CD8-positive, alpha-beta memory T cell (primary cell): Measurements from ENCODE around the gene RNF14. TPM values are rescaled to one million over a fixed set of nuclear protein-coding genes. Genes with fewer than 3 reads are reported as not detected.
"Not testable (repeated sequence)": the region's sequence is repeated elsewhere in the genome, so short reads cannot be mapped to it uniquely, and the experiment has no call there.

Experiments used
- CTCF ChIA-PET: fragments of 350-600 bp; sonication (Branson Sonifier 250); formaldehyde crosslinking; loops from one replicate; lab custom pipeline; 2021; ENCODE audit warnings: antibody characterized with exemption; lab: Charles Lee
- POLR2A ChIA-PET: fragments of 350-600 bp; sonication (Branson Sonifier 250); formaldehyde crosslinking; loops from one replicate; lab custom pipeline; 2021; ENCODE audit warnings: antibody characterized with exemption; lab: Charles Lee
- DNase-seq, 5 donors: peaks; one replicate each; pipeline versions ENCODE4 v3.0.0 to v3.0.0-alpha.2; 2020 to 2022; ENCODE audit warnings: mixed read lengths in 1 of 5
- H3K27ac ChIP-seq: one replicate; pipeline ENCODE4 v1.7.0; 2013; ENCODE audit warnings: low read depth, mild to moderate bottlenecking, low read length, moderate library complexity
- H3K27me3 ChIP-seq: 2 replicates; pipeline ENCODE4 v1.7.0; 2013; ENCODE audit warnings: low read length, mild to moderate bottlenecking; ENCODE audit not compliant: insufficient read depth, poor library complexity, severe bottlenecking
- H3K36me3 ChIP-seq: 2 replicates; pipeline ENCODE4 v1.7.0; 2013; ENCODE audit warnings: mild to moderate bottlenecking, low read length, moderate library complexity; ENCODE audit not compliant: insufficient read depth
- H3K4me1 ChIP-seq: 2 replicates; pipeline ENCODE4 v1.7.0; 2013; ENCODE audit warnings: mild to moderate bottlenecking, low read length, moderate library complexity; ENCODE audit not compliant: insufficient read depth
- H3K4me3 ChIP-seq: 2 replicates; pipeline ENCODE4 v1.7.0; 2013; ENCODE audit warnings: mild to moderate bottlenecking, low read length
- H3K9me3 ChIP-seq: 2 replicates; pipeline ENCODE4 v1.7.0; 2013; ENCODE audit warnings: mild to moderate bottlenecking, low read length
- H3K27ac Mint-ChIP-seq, 8 donors: one replicate each; pipeline ENCODE4 v1.8.0; 2020 to 2021; ENCODE audit warnings: mixed read lengths in 8 of 8, mild to moderate bottlenecking in 6 of 8, inconsistent platforms in 3 of 8, moderate library complexity in 3 of 8
- H3K27me3 Mint-ChIP-seq, 2 donors: one replicate each; pipeline ENCODE4 v1.8.0; 2020 to 2021; ENCODE audit warnings: mixed read lengths in 2 of 2, mild to moderate bottlenecking in 1 of 2, moderate library complexity in 1 of 2
- H3K36me3 Mint-ChIP-seq, 3 donors: one replicate each; pipeline ENCODE4 v1.8.0; 2020 to 2021; ENCODE audit warnings: mixed read lengths in 3 of 3, inconsistent platforms in 1 of 3, mild to moderate bottlenecking in 1 of 3
- H3K4me1 Mint-ChIP-seq, 3 donors: one replicate each; pipeline ENCODE4 v1.8.0; 2020 to 2021; ENCODE audit warnings: mixed read lengths in 3 of 3, inconsistent platforms in 1 of 3, mild to moderate bottlenecking in 1 of 3
- H3K4me3 Mint-ChIP-seq, 7 donors: one replicate each; pipeline ENCODE4 v1.8.0; 2020 to 2021; ENCODE audit warnings: mixed read lengths in 7 of 7, mild to moderate bottlenecking in 6 of 7, moderate library complexity in 4 of 7, inconsistent platforms in 2 of 7
- H3K9me3 Mint-ChIP-seq, 5 donors: one replicate each; pipeline ENCODE4 v1.8.0; 2020 to 2022; ENCODE audit warnings: mixed read lengths in 5 of 5, mild to moderate bottlenecking in 3 of 5, moderate library complexity in 2 of 5, inconsistent platforms in 1 of 5
- polyA plus RNA-seq: library from polyadenylated mRNA; unstranded; fragments of 300-500 nt; fragmentation: Illumina TruSeq; gene quantifications from one replicate; pipeline ENCODE4 v1.2.3, GENCODE V29; 2021
- total RNA-seq, 2 experiments: library from RNA; stranded (reverse); gene quantifications; one replicate each; pipeline ENCODE4 v1.2.3, GENCODE V29; 2021

RNF14 gene
- 10 to 100 TPM; 46.2 to 49.6 TPM for total RNA-seq
- polyA plus RNA-seq, result 43.7 TPM

DNA sequence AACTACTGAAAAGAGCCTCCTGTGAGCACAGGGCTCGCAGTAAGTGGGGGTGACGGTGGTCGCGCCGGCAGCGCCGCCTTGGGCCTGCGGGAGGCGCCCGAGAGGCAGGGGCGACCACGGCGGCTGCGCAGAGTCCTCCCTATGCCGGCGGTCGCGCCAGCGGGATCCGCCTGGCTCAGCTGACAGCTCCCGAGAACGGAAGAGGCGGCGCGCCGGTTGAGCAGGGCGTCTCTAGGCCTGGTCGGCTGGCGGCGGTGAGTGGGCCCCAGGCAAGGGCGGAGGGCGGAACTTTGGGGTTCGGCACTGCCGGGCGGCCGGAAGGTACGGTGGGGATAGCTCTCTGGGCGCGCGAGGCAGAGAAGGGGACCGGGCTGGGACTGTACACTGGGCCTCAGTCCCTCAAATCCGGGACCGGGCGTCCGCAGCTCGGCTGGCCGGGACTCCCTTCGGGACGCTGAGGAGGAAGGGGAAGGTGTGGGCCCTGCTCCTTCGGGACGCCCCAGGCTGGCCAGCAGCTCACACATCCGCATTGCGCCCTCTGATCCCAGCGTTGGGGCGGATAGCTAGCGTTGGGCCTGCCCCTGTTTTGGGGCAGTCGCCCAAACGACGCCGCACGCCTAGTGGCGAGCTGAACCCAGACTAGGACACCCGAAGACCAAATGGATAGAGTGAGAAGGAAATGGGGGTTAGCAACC lies at the start of gene RNF14:
Gene RNF14, plus strand, starts transcription at position 192 of the 695 bp plus-strand sequence. CDS start 4,484 bp downstream, outside the sequence.
- Mint-ChIP-seq H3K4me1 (peaks cover 24 to 44% (median 40%) of the 10 kb centered on the region in 3 donors), H3K9me3 (no peaks in the 10 kb centered on the region), H3K36me3 (peaks cover 0 to 23% (median 5%) of the 10 kb centered on the region in 3 donors), H3K27ac (peak within 1 kb of the TSS; percentile 96 to 99 (median 98)), H3K4me3 (peak within 1 kb of the TSS; percentile 87 to 97 (median 95)), H3K27me3 (no peaks in the 10 kb centered on the region)
- H3K27ac ChIP-seq, result peak within 1 kb of the TSS; percentile 74
- CTCF ChIA-PET, result interaction anchor here (0.7 to 6.2 kb wide), 53 partner anchors 9 to 744 kb away, joined by 3 to 76 read pairs (median 4); partner anchors contain the start of genes DELE1, DIAPH1, GNPDA1 and PCDH12
- H3K9me3 ChIP-seq, result no peaks in the 10 kb centered on the region
- H3K36me3 ChIP-seq, result peaks cover 4% of the 10 kb centered on the region
- H3K4me1 ChIP-seq, result peaks cover 17% of the 10 kb centered on the region
- H3K4me3 ChIP-seq, result peak within 1 kb of the TSS; percentile 69
- no peaks in the 10 kb centered on the region for H3K27me3 ChIP-seq
- DNase-seq, result peak; percentile 91 to 96 (median 94)
- POLR2A ChIA-PET, result interaction anchor here (0.7 to 2.0 kb wide), 21 partner anchors 9 to 1465 kb away, joined by 3 to 27 read pairs (median 4); partner anchors contain the start of genes DELE1, FCHSD1, GNPDA1 and NDFIP1

DNA sequence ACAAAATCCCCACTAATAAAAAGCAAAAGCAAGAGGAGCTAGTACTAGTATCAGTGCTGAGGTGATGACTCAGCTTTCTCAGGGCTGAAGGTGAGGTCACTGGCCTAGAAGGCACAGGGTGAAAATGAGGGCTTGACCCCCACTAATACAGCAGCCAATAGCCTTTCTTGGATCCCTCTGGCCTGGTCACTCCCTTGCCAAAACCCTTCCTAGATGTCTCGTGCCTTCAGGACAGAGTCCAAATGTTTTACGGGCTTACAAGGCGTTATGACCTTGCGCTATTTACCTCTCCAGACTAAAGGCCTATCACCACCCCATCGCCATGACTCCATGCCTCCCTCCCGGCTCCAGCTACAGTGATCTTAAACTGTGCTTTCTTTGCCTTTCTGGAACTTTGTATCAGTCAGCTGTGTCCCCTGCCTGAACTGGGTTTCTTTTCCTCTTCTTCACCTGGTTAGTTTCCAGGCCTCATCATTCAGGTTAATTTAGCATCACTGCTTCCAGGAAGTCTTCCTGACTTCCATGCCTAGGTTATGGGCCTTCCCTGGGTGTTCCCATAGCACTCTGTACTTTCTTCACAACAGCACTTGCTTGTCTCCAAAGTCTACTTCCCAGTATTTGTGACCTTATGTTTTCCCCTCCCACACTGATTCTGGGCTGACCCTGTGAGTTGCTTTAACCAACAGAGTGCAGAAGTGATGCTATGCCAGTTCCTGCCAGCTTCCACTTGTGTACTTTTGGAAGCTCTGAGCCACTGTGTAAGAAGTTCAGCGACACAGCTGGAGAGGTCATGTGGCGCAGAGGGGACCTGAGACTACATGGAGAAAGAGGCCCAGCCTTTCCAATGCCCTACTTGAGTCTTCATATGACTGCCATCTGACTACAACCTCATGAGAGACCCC lies 49.4 kb upstream of the RNF14 start:
- Mint-ChIP-seq H3K9me3 (no peaks in the 10 kb centered on the region), H3K4me3 (peak overlapping the region in 1 of 7 donors; percentile 35), H3K27ac (no peak overlapping the region), H3K36me3 (peaks cover 0 to 8% (median 0%) of the 10 kb centered on the region in 3 donors), H3K27me3 (peaks cover 11 to 35% of the 10 kb centered on the region in 2 donors), H3K4me1 (peaks cover 12 to 26% (median 14%) of the 10 kb centered on the region in 3 donors)
- H3K36me3 ChIP-seq, result no peaks in the 10 kb centered on the region
- H3K27me3 ChIP-seq, result peaks cover 1% of the 10 kb centered on the region
- CTCF ChIA-PET, result interaction anchor here (0.8 to 1.0 kb wide), 2 partner anchors 34 to 41 kb away, joined by 3 read pairs; no protein-coding TSS in a partner anchor
- no peaks in the 10 kb centered on the region for H3K9me3 ChIP-seq
- POLR2A ChIA-PET, result no interaction called here
- peaks cover 14% of the 10 kb centered on the region for H3K4me1 ChIP-seq
- no peak overlapping the region for H3K4me3 ChIP-seq
- H3K27ac ChIP-seq, result no peak overlapping the region
- no peak for DNase-seq

- H3K36me3 Mint-ChIP-seq, result peaks cover 0 to 14% (median 4%) of the 10 kb centered on the region in 3 donors
- Histone ChIP-seq H3K9me3 (no peaks in the 10 kb centered on the region), H3K4me3 (no peak overlapping the region), H3K27ac (no peak overlapping the region), H3K4me1 (peaks cover 15% of the 10 kb centered on the region), H3K36me3 (no peaks in the 10 kb centered on the region), H3K27me3 (no peaks in the 10 kb centered on the region)
- H3K4me3 Mint-ChIP-seq, result peak overlapping the region in 1 of 7 donors; percentile 86
- H3K27me3 Mint-ChIP-seq, result peaks cover 4 to 22% of the 10 kb centered on the region in 2 donors
- no peaks in the 10 kb centered on the region for H3K9me3 Mint-ChIP-seq
- DNase-seq, result no peak
- ChIA-PET CTCF (no interaction called here), POLR2A (no interaction called here)
- H3K4me1 Mint-ChIP-seq, result peaks cover 13 to 27% (median 23%) of the 10 kb centered on the region in 3 donors
- peak overlapping the region in 2 of 8 donors; percentile 27 to 50 for H3K27ac Mint-ChIP-seq
Measured at GRCh38 chr5:141920771-141921170, 48.1 kb upstream of the RNF14 start.

DNA sequence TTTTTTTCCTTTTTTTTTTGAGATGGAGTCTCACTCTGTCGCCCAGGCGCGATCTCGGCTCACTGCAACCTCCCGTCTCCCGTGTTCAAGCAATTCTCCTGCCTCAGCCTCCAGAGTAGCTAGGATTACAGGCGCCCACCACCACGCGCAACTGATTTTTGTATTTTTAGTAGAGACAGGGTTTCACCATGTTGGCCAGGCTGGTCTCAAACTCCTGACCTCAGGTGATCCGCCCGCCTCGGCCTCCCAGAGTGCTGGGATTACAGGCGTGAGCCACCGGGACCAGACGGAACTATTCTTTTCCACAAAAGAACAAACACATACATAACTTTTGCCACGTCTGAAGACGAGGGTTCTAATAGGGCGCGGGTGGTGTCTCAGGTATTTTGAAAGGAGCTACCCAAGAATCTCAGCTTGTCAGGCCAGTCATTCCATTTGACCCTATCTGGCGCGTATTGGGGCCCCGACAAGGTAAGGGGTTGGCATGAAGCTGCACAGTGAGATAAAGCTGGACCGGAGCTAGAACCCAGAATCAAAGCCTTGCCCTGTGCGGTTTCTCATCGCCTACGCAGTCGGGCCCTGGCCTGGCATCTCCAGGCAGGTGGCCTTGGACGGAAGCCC lies 46.0 kb upstream of the RNF14 start:
- DNase-seq, H3K27me3 ChIP-seq: not testable (repeated sequence)
- H3K4me1 ChIP-seq, result peaks cover 15% of the 10 kb centered on the region

GRCh38 chr5:141923448-141924313 lies 45.2 kb upstream of the RNF14 start, which contains the start of gene DELE1:
DELE1 (plus strand) TSS chr5:141923871; CDS start chr5:141923942, 71 bp downstream.
- H3K27ac Mint-ChIP-seq, result peak within 1 kb of the TSS; percentile 92 to 99 (median 98)
- Histone ChIP-seq H3K4me3 (peak within 1 kb of the TSS; percentile 92), H3K36me3 (peaks cover 23% of the 10 kb centered on the region), H3K9me3 (no peaks in the 10 kb centered on the region), H3K27me3 (no peaks in the 10 kb centered on the region), H3K27ac (peak within 1 kb of the TSS; percentile 97), H3K4me1 (peaks cover 15% of the 10 kb centered on the region)
- H3K36me3 Mint-ChIP-seq, result peaks cover 5 to 42% (median 20%) of the 10 kb centered on the region in 3 donors
- peaks cover 16 to 47% (median 37%) of the 10 kb centered on the region in 3 donors for H3K4me1 Mint-ChIP-seq
- DNase-seq, result peak; percentile 83 to 93 (median 88)
- peak within 1 kb of the TSS; percentile 80 to 98 (median 90) for H3K4me3 Mint-ChIP-seq
- ChIA-PET POLR2A (interaction anchor here (1.1 to 2.8 kb wide), 6 partner anchors 8 to 272 kb away, joined by 3 to 17 read pairs (median 8); partner anchors contain the start of genes FCHSD1, NDFIP1 and RNF14), CTCF (interaction anchor here (0.7 to 3.0 kb wide), 9 partner anchors 37 to 276 kb away, joined by 3 to 18 read pairs (median 7); partner anchors contain the start of genes PCDH1 and RNF14)
- H3K9me3 Mint-ChIP-seq, result no peaks in the 10 kb centered on the region
- no peaks in the 10 kb centered on the region for H3K27me3 Mint-ChIP-seq

More for the DNA sequence above, 46.0 kb upstream of the RNF14 start:
- Histone ChIP-seq H3K36me3 (peaks cover 16% of the 10 kb centered on the region), H3K27ac (peak overlapping the region; percentile 97), H3K4me3 (peak overlapping the region; percentile 92)
- Mint-ChIP-seq H3K4me1 (peaks cover 16 to 43% (median 37%) of the 10 kb centered on the region in 3 donors), H3K4me3 (peak overlapping the region; percentile 80 to 98 (median 90)), H3K27ac (peak overlapping the region; percentile 92 to 99 (median 98)), H3K36me3 (peaks cover 5 to 35% (median 17%) of the 10 kb centered on the region in 3 donors)
- H3K27me3 Mint-ChIP-seq, H3K9me3 Mint-ChIP-seq, H3K9me3 ChIP-seq: not testable (repeated sequence)
- ChIA-PET POLR2A (interaction anchor here (1.0 to 2.8 kb wide), 8 partner anchors 9 to 272 kb away, joined by 3 to 17 read pairs (median 5); partner anchors contain the start of genes FCHSD1, NDFIP1 and RNF14), CTCF (interaction anchor here (0.7 to 3.0 kb wide), 11 partner anchors 38 to 275 kb away, joined by 3 to 18 read pairs (median 5); partner anchors contain the start of genes PCDH1 and RNF14)

- peak overlapping the region in 1 of 7 donors; percentile 31 for H3K4me3 Mint-ChIP-seq
- H3K9me3 Mint-ChIP-seq, result no peaks in the 10 kb centered on the region
- Histone ChIP-seq H3K4me3 (no peak overlapping the region), H3K27me3 (no peaks in the 10 kb centered on the region), H3K9me3 (no peaks in the 10 kb centered on the region), H3K27ac (no peak overlapping the region), H3K36me3 (peaks cover 49% of the 10 kb centered on the region), H3K4me1 (peaks cover 15% of the 10 kb centered on the region)
- ChIA-PET CTCF (interaction anchor here (0.9 to 1.4 kb wide), 3 partner anchors 11 to 47 kb away, joined by 3 to 7 read pairs (median 4); partner anchors contain the start of gene PCDH1), POLR2A (no interaction called here)
- peaks cover 14 to 70% (median 30%) of the 10 kb centered on the region in 3 donors for H3K36me3 Mint-ChIP-seq
- peak overlapping the region in 3 of 8 donors; percentile 56 to 91 (median 80) for H3K27ac Mint-ChIP-seq
- peaks cover 21 to 50% (median 41%) of the 10 kb centered on the region in 3 donors for H3K4me1 Mint-ChIP-seq
- H3K27me3 Mint-ChIP-seq, result no peaks in the 10 kb centered on the region
- no peak for DNase-seq
Measured at GRCh38 chr5:141926434-141926833, 42.5 kb upstream of the RNF14 start.
